Measurements from ENCODE around the gene DONSON. TPM values are rescaled to one million over a fixed set of nuclear protein-coding genes. Genes with fewer than 3 reads are reported as not detected.

DONSON gene
- total RNA-seq, 1 experiment from 2014 or later: 25.6 TPM

DNA sequence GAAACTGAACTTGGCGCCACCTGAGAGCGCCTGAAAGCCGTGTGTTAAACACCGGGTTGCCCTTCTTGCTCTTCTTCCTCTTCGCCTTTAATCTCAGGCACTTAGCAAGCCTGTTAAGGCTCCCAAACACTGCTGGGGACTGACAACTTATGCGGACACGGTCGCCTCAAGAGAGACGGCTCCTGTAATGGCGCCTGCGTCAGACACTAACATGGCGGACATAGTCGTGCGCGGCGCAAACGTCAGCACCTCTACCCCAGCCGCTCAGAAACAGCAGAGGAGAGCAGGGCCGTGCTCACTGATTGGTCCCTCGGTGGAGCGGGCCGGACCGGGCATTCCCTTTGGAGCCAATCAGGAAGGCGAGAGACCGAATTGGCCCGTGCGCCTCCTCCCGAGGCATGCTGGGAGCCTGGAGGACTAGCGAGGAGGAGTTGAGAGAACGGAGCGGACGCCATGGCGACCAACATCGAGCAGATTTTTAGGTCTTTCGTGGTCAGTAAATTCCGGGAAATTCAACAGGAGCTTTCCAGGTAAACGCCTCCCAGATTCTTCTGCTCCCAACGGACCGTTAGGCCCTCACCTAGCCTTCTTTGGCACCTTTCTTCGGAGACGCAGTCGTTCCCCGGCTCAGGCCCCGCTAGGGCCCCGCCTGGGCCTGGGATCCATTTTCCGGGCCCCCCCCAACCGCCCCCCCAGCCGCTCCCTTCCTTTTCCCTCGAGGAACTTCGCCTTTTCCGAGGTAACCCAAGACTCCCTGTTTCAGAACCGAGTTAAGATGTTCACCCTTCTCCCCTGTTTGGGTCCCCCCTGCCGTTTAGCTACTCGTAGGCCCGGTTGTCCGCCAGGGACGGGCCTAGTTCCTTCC lies 45.6 kb downstream of the DONSON start, which contains the start of gene SON:
SON (plus strand) TSS at position 399 of the 865 bp plus-strand sequence; CDS start at position 454, 55 bp downstream.
- no peaks in the 10 kb centered on the region for H3K9me3 ChIP-seq (ENCODE audit: insufficient read depth, low read depth)
- TF ChIP-seq, protein P1, sequence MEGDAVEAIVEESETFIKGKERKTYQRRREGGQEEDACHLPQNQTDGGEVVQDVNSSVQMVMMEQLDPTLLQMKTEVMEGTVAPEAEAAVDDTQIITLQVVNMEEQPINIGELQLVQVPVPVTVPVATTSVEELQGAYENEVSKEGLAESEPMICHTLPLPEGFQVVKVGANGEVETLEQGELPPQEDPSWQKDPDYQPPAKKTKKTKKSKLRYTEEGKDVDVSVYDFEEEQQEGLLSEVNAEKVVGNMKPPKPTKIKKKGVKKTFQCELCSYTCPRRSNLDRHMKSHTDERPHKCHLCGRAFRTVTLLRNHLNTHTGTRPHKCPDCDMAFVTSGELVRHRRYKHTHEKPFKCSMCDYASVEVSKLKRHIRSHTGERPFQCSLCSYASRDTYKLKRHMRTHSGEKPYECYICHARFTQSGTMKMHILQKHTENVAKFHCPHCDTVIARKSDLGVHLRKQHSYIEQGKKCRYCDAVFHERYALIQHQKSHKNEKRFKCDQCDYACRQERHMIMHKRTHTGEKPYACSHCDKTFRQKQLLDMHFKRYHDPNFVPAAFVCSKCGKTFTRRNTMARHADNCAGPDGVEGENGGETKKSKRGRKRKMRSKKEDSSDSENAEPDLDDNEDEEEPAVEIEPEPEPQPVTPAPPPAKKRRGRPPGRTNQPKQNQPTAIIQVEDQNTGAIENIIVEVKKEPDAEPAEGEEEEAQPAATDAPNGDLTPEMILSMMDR (conservative IDR thresholded peaks at IDR 0.05): no peak
- no peak for TF ChIP-seq EZH2 (IDR thresholded peaks at IDR 0.05; ENCODE audit: low read depth)
- peak within 1 kb of the TSS; percentile 94 for H3K4me2 ChIP-seq
- peak within 1 kb of the TSS; percentile 98 for H3K27ac ChIP-seq
- peaks cover 31% of the 10 kb centered on the region for H3K4me1 ChIP-seq (replicated peaks; ENCODE audit: insufficient read depth)
- no peaks in the 10 kb centered on the region for H3K27me3 ChIP-seq (ENCODE audit: insufficient read depth, low read depth)
- H3K4me3 ChIP-seq: peak within 1 kb of the TSS; percentile 92
- peaks cover 18% of the 10 kb centered on the region for H3F3A ChIP-seq (ENCODE audit: insufficient read depth, low read depth)
- DNase-seq: peak; percentile 93 to 95
- peaks cover 12% of the 10 kb centered on the region for H3K36me3 ChIP-seq (ENCODE audit: low read depth)
- intact Hi-C loops (cut with micrococcal nuclease; ENCODE audit: unreplicated experiment): loop anchor here (2.0 to 5.0 kb wide), 3 partner anchors 46 to 162 kb away; partner anchors contain the start of genes DNAJC28 and DONSON
- H4K20me1 ChIP-seq (ENCODE audit: insufficient read depth): peaks cover 43% of the 10 kb centered on the region
- POLR2A ChIA-PET (ENCODE audit: unreplicated experiment): interaction anchor here (0.6 kb wide), 1 partner anchor 63 kb away, joined by 3 read pairs; the partner anchor contains the start of gene TMEM50B
- H3K9me2 ChIP-seq (ENCODE audit: insufficient read depth): no peaks in the 10 kb centered on the region
- BruUV-seq (replicated peaks): TSS peak; percentile 50
- peak within 1 kb of the TSS; percentile 79 for H2AFZ ChIP-seq
- peaks cover 89% of the 10 kb centered on the region for H3K79me2 ChIP-seq (ENCODE audit: low read depth)
- CTCF ChIA-PET: interaction anchor here (0.7 kb wide), 2 partner anchors 63 to 214 kb away, joined by 6 read pairs; no protein-coding TSS in a partner anchor

DNA sequence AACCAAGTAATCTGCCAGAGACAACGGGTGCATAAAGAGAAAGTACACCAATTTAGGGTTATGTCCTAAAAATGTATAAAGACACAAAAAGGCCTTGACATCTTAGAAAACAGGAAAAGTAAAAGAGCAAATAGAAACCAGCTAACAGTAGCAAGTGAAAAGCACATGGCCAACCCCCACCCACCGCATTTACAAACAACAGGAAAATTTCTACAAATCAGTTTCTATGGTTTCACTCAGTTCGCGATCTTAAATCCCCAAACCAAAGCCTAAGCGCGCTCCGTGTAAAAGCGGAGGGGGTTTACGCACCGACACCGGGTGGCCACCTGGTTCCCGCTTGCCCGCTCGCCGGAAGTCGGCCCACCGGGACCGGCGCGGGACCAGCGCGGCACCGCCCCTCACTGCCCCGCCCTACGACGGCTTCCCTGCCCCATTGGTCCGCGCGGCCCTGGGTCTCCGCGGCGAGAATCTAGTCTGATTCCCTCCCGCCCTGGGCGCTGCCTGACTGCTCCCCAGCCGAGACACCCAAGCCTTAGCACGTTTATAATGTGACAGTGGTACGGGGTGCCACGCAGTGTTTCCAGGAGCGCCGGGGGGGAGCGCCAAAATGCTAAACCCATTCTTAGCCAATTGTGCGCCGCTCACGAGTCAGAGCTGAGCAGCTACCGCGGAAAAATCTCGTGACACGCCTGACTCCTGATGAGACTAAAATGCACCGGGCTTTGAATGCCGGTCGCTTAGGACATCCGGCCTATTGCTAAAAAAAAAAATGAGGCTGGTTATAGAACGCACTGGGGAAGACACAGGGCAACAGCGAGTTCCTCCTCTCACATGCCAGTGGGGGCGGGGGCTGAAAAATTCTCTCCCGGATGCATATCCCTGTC lies 46.5 kb downstream of the DONSON start, which contains the start of gene GART:
GART (minus strand) TSS at position 362 of the 884 bp plus-strand sequence. CDS start 2,802 bp downstream, outside the sequence.
- H3K4me1 ChIP-seq (replicated peaks; ENCODE audit: insufficient read depth): peaks cover 31% of the 10 kb centered on the region
- peak within 1 kb of the TSS; percentile 92 for H3K4me3 ChIP-seq
- DNase-seq: peak; percentile 62 to 76
- no peaks in the 10 kb centered on the region for H3K9me3 ChIP-seq (ENCODE audit: insufficient read depth, low read depth)
- peak within 1 kb of the TSS; percentile 94 for H3K4me2 ChIP-seq
- peaks cover 40% of the 10 kb centered on the region for H4K20me1 ChIP-seq (ENCODE audit: insufficient read depth)
- no peaks in the 10 kb centered on the region for H3K27me3 ChIP-seq (ENCODE audit: insufficient read depth, low read depth)
- H3K9me2 ChIP-seq (ENCODE audit: insufficient read depth): no peaks in the 10 kb centered on the region
- peaks cover 16% of the 10 kb centered on the region for H3K36me3 ChIP-seq (ENCODE audit: low read depth)
- no peak for TF ChIP-seq EZH2 (IDR thresholded peaks at IDR 0.05; ENCODE audit: low read depth)
- TF ChIP-seq, protein P1 (conservative IDR thresholded peaks at IDR 0.05): no peak
- peaks cover 87% of the 10 kb centered on the region for H3K79me2 ChIP-seq (ENCODE audit: low read depth)
- TSS peak; percentile 53 for BruUV-seq (replicated peaks)
- peak within 1 kb of the TSS; percentile 98 for H3K27ac ChIP-seq
- peaks cover 23% of the 10 kb centered on the region for H3F3A ChIP-seq (ENCODE audit: insufficient read depth, low read depth)
- H2AFZ ChIP-seq: peak within 1 kb of the TSS; percentile 79
- intact Hi-C loops (cut with micrococcal nuclease; ENCODE audit: unreplicated experiment): loop anchor here (2.0 to 5.0 kb wide), 3 partner anchors 47 to 161 kb away; partner anchors contain the start of genes DNAJC28 and DONSON
- ChIA-PET CTCF (no interaction called here), POLR2A (ENCODE audit: unreplicated experiment) (interaction anchor here (0.6 kb wide), 2 partner anchors 62 to 1335 kb away, joined by 3 to 13 read pairs; partner anchors contain the start of gene TMEM50B)
